GM18517 (cell line): ENCODE results near the gene STMN1.

ENCODE experiments used
- ATAC-seq: cut with Tn5 transposase; IDR thresholded peaks from one replicate; pipeline ENCODE4 v1.9.1; 2021; ENCODE audit warnings: mild to moderate bottlenecking, moderate library complexity; ENCODE audit not compliant: unreplicated experiment

STMN1 gene

GRCh38 chr1:25896266-25896665 lies 10.0 kb downstream of the STMN1 start:
- ATAC-seq = no peak

DNA sequence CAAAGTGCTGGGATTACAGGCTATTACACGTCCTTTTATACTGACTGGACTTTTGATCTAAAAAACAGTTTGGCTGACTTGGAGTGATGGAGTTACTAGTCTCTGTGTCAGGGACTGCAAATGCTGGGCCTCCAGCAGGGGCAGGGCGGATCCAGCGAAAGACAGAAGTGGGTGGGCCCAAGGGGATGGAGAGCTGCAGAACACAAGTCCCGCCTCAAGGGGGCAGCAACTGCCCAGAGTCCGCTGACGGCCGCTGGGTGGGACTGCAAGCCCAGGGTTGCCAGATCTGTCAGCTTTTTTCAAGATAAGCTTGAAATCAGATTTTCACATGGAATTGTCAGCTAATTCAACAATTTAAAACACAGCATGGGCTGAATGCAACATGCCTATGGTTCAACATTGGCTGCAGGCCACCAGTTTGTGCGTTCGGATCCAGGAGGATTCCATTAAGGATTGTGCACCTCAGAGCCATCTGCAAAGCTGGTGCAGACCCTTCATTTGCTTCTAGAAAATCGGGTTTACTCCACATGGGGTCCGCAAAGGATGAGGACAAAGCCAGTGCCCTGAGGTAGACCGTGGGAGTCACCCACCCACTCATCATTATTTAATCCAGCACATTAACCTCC lies 10.7 kb downstream of the STMN1 start:
- peak; percentile 78 for ATAC-seq

GRCh38 chr1:25893116-25893515 lies 13.1 kb downstream of the STMN1 start:
- no peak for ATAC-seq

DNA sequence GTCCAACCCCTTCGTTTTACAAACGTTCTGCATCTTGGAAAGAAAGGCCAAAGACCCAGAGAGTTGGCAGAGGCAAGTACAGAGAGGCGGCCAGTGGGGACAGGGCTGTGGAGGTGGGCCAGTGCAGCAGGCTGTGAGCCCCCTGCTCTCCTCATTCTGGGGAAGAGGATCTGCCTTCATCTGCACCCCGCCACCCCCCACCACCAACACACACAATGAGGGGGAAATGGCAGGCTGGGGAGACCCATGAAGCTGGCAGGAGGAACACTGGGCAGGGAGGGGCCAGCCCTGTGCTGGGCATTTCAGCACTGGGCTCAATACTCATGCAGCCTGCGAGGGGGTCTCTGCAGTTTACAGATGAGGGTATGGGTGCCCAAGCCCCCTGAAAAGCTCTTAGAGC lies 14.6 kb downstream of the STMN1 start:
- no peak for ATAC-seq

DNA sequence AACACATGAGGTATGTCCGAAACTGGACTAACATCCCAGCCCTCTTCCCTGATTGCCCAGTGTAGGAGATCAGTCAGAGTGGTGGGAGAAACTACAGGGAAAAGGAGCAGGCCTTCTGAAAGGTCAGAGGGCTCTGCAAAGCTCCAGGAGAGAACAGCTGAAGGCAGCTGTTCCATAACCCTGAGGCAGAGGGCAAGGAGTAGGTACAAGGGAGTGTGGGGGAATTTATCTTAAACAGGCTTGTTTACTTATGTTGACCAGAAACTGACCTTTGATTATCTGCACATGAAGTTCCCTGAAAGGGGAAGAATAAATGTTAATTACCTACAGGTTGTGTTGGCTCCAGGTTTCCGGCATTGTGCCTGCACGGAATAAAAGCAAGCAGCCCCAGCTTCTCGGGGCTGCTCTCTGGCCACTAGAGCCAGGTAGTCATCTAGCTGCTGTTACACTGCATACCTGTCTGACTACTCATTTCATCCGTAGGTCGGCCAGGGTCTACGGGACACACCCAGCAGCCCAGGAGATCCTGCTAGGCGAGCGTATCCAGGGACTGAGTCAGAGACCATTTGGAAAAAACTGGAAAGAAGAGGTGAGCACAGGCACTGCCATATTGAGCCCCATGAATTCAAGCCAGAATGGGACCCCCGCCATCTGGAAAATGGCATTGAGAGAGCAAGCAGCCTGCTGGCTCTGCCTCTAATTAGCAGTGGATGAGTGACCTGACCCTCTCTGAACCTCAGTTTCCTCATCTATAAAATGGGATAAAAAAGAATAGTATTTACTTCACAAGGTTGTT lies 15.8 kb downstream of the STMN1 start:
- no peak for ATAC-seq

- ATAC-seq = no peak
Observed at GRCh38 chr1:25889470-25889869, 16.7 kb downstream of the STMN1 start.

- no peak for ATAC-seq
Observed at GRCh38 chr1:25888426-25888987, 17.7 kb downstream of the STMN1 start.

GRCh38 chr1:25885602-25886001 lies 20.6 kb downstream of the STMN1 start:
- no peak for ATAC-seq

- ATAC-seq = no peak
Observed at GRCh38 chr1:25881266-25881665, 25.0 kb downstream of the STMN1 start.

DNA sequence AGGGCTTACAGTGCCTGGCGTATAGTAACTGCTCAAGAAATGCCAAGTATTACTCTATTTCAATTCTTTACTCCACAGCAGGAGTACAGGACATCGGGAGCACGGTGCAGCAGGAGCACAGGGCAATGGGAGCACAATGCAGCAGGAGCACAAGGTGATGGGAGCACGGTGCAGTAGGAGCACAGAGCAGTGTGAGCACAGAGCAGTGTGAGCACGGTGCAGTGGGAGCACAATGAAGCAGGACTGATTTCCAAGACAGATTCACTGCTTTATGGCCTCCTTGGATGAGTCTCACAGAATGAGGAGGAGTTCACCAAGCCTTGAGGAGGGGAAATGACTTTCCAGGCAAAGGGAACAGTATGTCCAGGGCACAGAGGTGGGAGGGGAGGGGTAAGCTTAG lies 25.7 kb downstream of the STMN1 start:
- no peak for ATAC-seq

DNA sequence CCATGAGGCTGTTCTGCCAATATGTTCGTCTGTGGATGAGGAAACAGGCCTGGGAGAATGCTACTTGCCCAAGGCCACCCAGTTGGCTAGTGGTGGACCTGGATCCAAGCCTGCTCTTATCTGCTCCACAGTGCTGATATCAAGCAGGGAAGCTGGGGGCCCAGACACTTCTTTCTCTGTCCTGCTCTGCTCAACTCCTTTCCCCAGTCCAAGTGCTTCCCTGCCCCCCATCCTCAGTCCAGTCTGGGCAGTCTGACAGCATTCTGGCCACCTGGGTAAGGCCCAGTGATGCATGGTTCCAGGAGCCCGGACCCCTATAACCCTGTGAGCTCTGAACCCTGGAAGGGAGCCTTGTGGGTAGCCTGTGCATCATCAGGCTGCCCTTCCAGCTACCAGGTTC lies 26.5 kb downstream of the STMN1 start:
- no peak for ATAC-seq

DNA sequence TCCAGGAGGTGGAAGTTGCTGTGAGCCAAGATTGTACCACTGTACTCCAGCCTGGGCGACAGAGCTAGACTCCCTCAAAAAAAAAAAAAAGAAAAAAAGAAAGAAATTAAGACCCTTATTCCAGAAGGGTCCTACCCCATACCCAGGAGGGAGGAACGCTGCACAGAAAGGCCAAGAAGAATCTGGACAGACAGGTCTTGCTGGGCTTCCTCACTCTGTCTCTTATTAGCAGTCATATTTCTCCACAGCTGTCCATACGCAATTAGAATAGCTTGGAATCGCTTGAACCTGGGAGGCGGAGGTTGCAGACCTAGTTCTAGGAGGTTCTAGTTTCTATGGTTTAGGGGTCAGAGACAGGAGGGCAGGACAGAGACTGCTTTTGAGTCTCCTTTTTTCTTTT lies 27.5 kb downstream of the STMN1 start:
- ATAC-seq = no peak

DNA sequence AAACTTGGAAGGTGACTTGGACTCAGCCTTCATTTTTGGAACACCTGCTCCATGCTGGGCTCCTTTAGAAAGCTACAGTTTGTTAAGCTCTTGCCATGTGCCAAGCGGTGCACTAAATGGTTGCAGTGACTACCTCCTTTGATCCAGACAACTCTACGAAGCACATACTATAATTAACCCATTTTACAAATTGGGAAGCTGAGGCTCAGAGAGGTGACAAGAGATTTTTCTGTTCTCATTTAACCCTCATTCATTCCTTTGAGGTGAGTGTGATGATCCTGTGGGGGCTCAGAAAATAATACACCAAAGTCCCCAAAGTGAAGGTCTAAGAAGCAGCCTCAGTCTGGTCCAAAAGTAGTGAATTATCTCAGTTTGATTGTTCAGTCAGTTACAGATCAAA lies 29.1 kb downstream of the STMN1 start:
- no peak for ATAC-seq

DNA sequence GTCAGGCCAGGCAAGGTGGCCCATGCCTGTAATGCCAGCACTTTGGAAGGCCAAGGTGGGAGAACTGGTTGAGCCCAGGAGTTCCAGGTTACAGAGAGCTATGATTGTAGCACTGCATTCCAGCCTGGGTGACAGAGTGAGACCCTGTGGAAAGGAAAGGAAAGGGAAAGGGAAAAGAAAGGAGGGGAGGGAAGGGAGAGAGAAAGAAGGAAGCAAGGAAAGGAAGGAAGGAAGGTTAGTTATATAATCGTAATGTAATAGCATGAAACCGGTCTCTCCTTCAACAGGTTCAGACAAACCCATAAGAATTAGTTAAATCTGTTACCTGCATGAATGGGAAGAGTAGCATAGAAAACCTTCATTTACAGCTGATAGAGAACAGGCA lies 29.5 kb downstream of the STMN1 start:
- no peak for ATAC-seq

- ATAC-seq = no peak
Observed at GRCh38 chr1:25875856-25876692, 30.1 kb downstream of the STMN1 start.

DNA sequence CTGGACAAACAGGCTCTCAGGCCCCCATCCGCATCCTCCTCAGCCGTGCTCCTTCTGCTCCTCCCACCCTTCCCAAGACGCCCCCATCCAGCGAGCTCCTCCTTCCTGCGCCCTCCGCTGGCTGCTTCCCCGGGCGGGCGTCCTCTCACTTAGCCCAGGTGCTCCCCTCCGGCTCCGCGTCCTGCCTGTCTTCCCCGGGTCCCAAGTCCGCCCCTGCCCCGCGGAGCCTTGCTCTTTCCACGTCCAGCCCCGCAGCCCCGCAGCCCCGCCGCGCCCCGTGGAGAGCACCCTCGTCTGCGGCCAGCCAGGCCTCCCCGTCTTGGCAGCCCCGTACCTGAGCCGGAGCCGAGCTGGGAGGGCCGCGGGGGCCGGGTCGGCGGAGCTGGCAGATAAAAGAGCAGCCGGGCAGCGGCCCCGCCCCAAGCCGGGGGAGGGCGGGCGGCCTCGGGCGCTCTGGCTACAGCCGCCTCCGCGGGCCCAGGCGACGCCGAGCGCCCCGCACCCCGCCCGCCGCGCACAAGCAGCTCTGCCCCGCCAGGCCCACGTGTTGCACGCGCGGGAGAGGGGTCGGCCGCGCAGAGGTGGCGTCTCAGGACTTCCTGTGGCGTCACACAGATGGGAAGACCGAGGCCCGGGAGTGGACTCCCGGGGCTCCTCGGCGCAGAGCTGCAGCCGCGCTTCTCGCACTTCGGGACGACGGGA lies 30.9 kb downstream of the STMN1 start, which contains the start of gene PAQR7:
TSS of gene PAQR7 (minus strand) at position 555 of the 702 bp plus-strand sequence. CDS start 11,869 bp downstream, outside the sequence.
- ATAC-seq = no peak

DNA sequence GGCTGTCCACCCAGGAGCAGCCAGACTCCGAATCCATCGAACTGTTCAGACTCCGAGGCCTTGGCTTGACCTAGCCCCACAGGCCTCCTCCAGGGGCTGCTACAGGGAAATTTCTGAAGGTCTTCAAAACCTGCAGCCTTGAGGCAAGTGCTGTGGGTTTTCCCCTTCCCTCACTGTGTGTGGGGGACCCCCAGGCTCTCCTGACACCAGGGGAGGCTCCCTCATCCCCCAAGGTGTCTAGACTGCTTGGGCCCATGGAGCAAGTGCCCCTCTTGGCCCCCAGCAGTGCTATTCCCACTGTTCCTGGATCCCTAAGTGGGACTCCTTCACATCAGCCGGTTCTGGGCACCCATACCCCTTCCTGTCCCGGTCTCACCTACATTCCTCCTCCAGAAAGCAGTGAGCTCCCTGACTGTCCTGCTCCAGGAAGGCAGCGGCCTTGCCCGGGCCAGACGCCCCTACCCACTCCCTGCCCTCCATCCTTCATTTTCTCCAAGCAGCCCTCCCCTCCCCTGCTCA lies 31.5 kb downstream of the STMN1 start:
- ATAC-seq = no peak

DNA sequence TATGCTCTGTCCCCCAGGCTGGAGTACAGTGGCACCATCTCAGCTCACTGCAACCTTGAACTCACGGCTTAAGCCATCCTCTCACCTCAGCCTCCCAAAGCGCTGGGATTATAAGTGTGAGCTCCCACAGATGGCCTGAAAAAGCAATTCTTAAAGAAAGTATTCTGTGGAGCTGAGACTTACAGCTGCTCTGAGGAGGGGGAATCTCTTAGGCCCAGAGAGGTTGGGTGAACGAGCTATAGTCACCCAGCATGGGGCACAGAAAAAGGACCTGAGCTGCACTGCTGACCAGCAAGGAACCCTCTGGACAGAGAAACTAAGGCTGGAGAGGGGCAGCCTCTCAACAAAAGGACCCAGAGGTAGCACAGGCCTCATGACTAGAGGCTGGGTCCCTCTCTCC lies 32.0 kb downstream of the STMN1 start:
- no peak for ATAC-seq

DNA sequence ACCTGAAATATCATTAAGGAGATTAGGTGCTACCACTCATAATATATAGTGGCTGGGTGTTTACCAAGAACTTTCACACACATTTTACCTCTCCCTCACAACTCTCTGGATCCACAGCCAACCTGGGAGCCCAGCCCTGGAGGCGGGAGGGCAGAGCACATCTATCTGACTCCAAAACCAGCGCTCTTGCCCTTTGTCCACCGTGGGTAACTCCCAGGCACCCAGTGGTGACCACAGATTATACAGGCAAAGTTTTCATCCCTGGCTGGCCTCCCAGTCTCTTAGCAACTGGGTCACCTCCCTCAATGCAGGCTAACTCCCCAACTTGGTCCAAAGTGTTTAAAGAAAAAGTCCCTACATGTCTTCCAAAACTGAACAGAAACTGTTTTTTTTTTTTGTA lies 33.1 kb downstream of the STMN1 start:
- no peak for ATAC-seq

- no peak for ATAC-seq
Observed at GRCh38 chr1:25872713-25873112, 33.5 kb downstream of the STMN1 start.
